GM04503 (cell line): ENCODE data around the gene P2RX7.
"Not testable (repeated sequence)": the region's sequence is repeated elsewhere in the genome, so short reads cannot be mapped to it uniquely, and the experiment has no call there.

Source experiments
- DNase-seq: peaks from one replicate; pipeline ENCODE4 v3.0.0-alpha.2; 2012; ENCODE audit warnings: low read depth

Gene P2RX7

GRCh38 chr12:121205491-121205890, 72.8 kb downstream of the P2RX7 start:
- no peak for DNase-seq

- not testable (repeated sequence) for DNase-seq
Observed at GRCh38 chr12:121208571-121208970, 75.9 kb downstream of the P2RX7 start.

- DNase-seq: no peak
Observed at GRCh38 chr12:121209221-121209620, 76.5 kb downstream of the P2RX7 start.

GRCh38 chr12:121209624-121210572, 77.2 kb downstream of the P2RX7 start, which contains the start of gene P2RX4:
TSS of gene P2RX4 (plus strand) at chr12:121210129. CDS start at chr12:121210165, 36 bp downstream.
- peak; percentile 21 for DNase-seq

GRCh38 chr12:121212875-121213274, 80.2 kb downstream of the P2RX7 start:
- no peak for DNase-seq

- no peak for DNase-seq
Observed at GRCh38 chr12:121214166-121214777, 81.6 kb downstream of the P2RX7 start.

- DNase-seq: peak; percentile 93
Observed at GRCh38 chr12:121214855-121215745, 82.4 kb downstream of the P2RX7 start.

- no peak for DNase-seq
Observed at GRCh38 chr12:121216102-121216501, 83.4 kb downstream of the P2RX7 start.

GRCh38 chr12:121217063-121217462, 84.4 kb downstream of the P2RX7 start:
- DNase-seq: no peak

GRCh38 chr12:121217761-121218160, 85.1 kb downstream of the P2RX7 start:
- no peak for DNase-seq

GRCh38 chr12:121218588-121219352, 86.1 kb downstream of the P2RX7 start:
- no peak for DNase-seq

GRCh38 chr12:121219353-121219986, 86.8 kb downstream of the P2RX7 start:
- DNase-seq: no peak

- DNase-seq: no peak
Observed at GRCh38 chr12:121222847-121223246, 90.2 kb downstream of the P2RX7 start.

- DNase-seq: no peak
Observed at GRCh38 chr12:121223292-121224285, 90.9 kb downstream of the P2RX7 start.

GRCh38 chr12:121224591-121224990, 91.9 kb downstream of the P2RX7 start:
- DNase-seq: no peak

- DNase-seq: no peak
Observed at GRCh38 chr12:121226399-121226798, 93.7 kb downstream of the P2RX7 start.

GRCh38 chr12:121226871-121227270, 94.2 kb downstream of the P2RX7 start:
- not testable (repeated sequence) for DNase-seq

GRCh38 chr12:121227294-121227693, 94.6 kb downstream of the P2RX7 start:
- no peak for DNase-seq

GRCh38 chr12:121228919-121229665, 96.4 kb downstream of the P2RX7 start:
- DNase-seq: no peak
